ENCODE results near the gene MSH6.

DNA sequence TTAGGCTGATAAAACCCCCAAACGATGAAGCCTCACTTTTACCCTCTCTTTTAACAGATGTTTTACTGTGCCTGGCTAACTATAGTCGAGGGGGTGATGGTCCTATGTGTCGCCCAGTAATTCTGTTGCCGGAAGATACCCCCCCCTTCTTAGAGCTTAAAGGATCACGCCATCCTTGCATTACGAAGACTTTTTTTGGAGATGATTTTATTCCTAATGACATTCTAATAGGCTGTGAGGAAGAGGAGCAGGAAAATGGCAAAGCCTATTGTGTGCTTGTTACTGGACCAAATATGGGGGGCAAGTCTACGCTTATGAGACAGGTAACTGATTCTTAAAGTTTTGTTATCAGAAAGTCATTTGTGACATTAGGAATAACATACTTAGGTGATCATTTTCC, 20.4 kb downstream of the MSH6 start:
- TF ChIP-seq, protein P1, sequence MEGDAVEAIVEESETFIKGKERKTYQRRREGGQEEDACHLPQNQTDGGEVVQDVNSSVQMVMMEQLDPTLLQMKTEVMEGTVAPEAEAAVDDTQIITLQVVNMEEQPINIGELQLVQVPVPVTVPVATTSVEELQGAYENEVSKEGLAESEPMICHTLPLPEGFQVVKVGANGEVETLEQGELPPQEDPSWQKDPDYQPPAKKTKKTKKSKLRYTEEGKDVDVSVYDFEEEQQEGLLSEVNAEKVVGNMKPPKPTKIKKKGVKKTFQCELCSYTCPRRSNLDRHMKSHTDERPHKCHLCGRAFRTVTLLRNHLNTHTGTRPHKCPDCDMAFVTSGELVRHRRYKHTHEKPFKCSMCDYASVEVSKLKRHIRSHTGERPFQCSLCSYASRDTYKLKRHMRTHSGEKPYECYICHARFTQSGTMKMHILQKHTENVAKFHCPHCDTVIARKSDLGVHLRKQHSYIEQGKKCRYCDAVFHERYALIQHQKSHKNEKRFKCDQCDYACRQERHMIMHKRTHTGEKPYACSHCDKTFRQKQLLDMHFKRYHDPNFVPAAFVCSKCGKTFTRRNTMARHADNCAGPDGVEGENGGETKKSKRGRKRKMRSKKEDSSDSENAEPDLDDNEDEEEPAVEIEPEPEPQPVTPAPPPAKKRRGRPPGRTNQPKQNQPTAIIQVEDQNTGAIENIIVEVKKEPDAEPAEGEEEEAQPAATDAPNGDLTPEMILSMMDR (conservative IDR thresholded peaks at IDR 0.05; ENCODE audit: low read depth in 2 of 2) = no peak
- TF ChIP-seq POLR2AphosphoS5 (IDR thresholded peaks at IDR 0.05; ENCODE audit: low read depth) (no peak), EZH2phosphoT487 (IDR thresholded peaks at IDR 0.05; ENCODE audit: unreplicated experiment) (no peak), CREB1 (CRISPR knock-in tag; IDR thresholded peaks at IDR 0.05; ENCODE audit: low read depth) (no peak), EZH2 (IDR thresholded peaks at IDR 0.05; ENCODE audit: low read depth, unreplicated experiment) (no peak), ZNF114 (CRISPR knock-in tag; IDR thresholded peaks at IDR 0.05) (no peak), STAT1 (IDR thresholded peaks at IDR 0.05; ENCODE audit: unreplicated experiment) (no peak)
- TF ChIP-seq, protein P2, sequence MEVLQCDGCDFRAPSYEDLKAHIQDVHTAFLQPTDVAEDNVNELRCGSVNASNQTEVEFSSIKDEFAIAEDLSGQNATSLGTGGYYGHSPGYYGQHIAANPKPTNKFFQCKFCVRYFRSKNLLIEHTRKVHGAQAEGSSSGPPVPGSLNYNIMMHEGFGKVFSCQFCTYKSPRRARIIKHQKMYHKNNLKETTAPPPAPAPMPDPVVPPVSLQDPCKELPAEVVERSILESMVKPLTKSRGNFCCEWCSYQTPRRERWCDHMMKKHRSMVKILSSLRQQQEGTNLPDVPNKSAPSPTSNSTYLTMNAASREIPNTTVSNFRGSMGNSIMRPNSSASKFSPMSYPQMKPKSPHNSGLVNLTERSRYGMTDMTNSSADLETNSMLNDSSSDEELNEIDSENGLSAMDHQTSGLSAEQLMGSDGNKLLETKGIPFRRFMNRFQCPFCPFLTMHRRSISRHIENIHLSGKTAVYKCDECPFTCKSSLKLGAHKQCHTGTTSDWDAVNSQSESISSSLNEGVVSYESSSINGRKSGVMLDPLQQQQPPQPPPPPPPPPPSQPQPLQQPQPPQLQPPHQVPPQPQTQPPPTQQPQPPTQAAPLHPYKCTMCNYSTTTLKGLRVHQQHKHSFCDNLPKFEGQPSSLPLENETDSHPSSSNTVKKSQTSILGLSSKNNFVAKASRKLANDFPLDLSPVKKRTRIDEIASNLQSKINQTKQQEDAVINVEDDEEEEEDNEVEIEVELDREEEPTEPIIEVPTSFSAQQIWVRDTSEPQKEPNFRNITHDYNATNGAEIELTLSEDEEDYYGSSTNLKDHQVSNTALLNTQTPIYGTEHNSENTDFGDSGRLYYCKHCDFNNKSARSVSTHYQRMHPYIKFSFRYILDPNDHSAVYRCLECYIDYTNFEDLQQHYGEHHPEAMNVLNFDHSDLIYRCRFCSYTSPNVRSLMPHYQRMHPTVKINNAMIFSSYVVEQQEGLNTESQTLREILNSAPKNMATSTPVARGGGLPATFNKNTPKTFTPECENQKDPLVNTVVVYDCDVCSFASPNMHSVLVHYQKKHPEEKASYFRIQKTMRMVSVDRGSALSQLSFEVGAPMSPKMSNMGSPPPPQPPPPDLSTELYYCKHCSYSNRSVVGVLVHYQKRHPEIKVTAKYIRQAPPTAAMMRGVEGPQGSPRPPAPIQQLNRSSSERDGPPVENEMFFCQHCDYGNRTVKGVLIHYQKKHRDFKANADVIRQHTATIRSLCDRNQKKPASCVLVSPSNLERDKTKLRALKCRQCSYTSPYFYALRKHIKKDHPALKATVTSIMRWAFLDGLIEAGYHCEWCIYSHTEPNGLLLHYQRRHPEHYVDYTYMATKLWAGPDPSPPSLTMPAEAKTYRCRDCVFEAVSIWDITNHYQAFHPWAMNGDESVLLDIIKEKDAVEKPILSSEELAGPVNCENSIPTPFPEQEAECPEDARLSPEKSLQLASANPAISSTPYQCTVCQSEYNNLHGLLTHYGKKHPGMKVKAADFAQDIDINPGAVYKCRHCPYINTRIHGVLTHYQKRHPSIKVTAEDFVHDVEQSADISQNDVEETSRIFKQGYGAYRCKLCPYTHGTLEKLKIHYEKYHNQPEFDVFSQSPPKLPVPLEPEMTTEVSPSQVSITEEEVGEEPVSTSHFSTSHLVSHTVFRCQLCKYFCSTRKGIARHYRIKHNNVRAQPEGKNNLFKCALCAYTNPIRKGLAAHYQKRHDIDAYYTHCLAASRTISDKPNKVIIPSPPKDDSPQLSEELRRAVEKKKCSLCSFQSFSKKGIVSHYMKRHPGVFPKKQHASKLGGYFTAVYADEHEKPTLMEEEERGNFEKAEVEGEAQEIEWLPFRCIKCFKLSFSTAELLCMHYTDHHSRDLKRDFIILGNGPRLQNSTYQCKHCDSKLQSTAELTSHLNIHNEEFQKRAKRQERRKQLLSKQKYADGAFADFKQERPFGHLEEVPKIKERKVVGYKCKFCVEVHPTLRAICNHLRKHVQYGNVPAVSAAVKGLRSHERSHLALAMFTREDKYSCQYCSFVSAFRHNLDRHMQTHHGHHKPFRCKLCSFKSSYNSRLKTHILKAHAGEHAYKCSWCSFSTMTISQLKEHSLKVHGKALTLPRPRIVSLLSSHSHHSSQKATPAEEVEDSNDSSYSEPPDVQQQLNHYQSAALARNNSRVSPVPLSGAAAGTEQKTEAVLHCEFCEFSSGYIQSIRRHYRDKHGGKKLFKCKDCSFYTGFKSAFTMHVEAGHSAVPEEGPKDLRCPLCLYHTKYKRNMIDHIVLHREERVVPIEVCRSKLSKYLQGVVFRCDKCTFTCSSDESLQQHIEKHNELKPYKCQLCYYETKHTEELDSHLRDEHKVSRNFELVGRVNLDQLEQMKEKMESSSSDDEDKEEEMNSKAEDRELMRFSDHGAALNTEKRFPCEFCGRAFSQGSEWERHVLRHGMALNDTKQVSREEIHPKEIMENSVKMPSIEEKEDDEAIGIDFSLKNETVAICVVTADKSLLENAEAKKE (CRISPR knock-in tag; IDR thresholded peaks at IDR 0.05) = no peak
- TF ChIP-seq, protein P3, sequence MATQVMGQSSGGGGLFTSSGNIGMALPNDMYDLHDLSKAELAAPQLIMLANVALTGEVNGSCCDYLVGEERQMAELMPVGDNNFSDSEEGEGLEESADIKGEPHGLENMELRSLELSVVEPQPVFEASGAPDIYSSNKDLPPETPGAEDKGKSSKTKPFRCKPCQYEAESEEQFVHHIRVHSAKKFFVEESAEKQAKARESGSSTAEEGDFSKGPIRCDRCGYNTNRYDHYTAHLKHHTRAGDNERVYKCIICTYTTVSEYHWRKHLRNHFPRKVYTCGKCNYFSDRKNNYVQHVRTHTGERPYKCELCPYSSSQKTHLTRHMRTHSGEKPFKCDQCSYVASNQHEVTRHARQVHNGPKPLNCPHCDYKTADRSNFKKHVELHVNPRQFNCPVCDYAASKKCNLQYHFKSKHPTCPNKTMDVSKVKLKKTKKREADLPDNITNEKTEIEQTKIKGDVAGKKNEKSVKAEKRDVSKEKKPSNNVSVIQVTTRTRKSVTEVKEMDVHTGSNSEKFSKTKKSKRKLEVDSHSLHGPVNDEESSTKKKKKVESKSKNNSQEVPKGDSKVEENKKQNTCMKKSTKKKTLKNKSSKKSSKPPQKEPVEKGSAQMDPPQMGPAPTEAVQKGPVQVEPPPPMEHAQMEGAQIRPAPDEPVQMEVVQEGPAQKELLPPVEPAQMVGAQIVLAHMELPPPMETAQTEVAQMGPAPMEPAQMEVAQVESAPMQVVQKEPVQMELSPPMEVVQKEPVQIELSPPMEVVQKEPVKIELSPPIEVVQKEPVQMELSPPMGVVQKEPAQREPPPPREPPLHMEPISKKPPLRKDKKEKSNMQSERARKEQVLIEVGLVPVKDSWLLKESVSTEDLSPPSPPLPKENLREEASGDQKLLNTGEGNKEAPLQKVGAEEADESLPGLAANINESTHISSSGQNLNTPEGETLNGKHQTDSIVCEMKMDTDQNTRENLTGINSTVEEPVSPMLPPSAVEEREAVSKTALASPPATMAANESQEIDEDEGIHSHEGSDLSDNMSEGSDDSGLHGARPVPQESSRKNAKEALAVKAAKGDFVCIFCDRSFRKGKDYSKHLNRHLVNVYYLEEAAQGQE (IDR thresholded peaks at IDR 0.05; ENCODE audit: unreplicated experiment) = no peak
- TF ChIP-seq, protein P4, sequence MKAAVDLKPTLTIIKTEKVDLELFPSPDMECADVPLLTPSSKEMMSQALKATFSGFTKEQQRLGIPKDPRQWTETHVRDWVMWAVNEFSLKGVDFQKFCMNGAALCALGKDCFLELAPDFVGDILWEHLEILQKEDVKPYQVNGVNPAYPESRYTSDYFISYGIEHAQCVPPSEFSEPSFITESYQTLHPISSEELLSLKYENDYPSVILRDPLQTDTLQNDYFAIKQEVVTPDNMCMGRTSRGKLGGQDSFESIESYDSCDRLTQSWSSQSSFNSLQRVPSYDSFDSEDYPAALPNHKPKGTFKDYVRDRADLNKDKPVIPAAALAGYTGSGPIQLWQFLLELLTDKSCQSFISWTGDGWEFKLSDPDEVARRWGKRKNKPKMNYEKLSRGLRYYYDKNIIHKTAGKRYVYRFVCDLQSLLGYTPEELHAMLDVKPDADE (IDR thresholded peaks at IDR 0.05) = no peak

All from GM23338 (cell line).